ENCODE measurements around the gene GPR68. TPM values are rescaled to one million over a fixed set of nuclear protein-coding genes. Genes with fewer than 3 reads are reported as not detected.

GPR68 gene
- total and polyA plus RNA-seq, 2 experiments from 2014 or later, result 0.19 to 0.35 TPM

- Histone ChIP-seq H2AFZ (no peak overlapping the region), H3K36me3 (ENCODE audit: insufficient read depth) (peaks cover 10% of the 10 kb centered on the region; the same call in 1 of the 2 replicates), H3K4me2 (no peak overlapping the region), H3K9me2 (ENCODE audit: insufficient read depth) (no peaks in the 10 kb centered on the region), H3K4me3 (no peak overlapping the region), H3F3A (replicated peaks; ENCODE audit: low read depth) (no peaks in the 10 kb centered on the region), H3K27me3 (ENCODE audit: insufficient read depth) (no peaks in the 10 kb centered on the region), H3K79me2 (replicated peaks; ENCODE audit: insufficient read depth) (no peaks in the 10 kb centered on the region), H4K20me1 (replicated peaks; ENCODE audit: insufficient read depth) (no peaks in the 10 kb centered on the region), H3K27ac (ENCODE audit: low read depth) (no peak overlapping the region), H3K4me1 (ENCODE audit: insufficient read depth) (no peaks in the 10 kb centered on the region)
- H3K27ac Mint-ChIP-seq, result no peak overlapping the region
- H3K36me3 Mint-ChIP-seq (ENCODE audit: low read depth), result peaks cover 16% of the 10 kb centered on the region; the same call in 2 of the 3 replicates
- DNase-seq (ENCODE audit: low spot score) (no peak), ATAC-seq (no peak)
- TF ChIP-seq EZH2phosphoT487 (IDR thresholded peaks at IDR 0.05; ENCODE audit: unreplicated experiment) (no peak), NANOG (IDR thresholded peaks at IDR 0.05; ENCODE audit: borderline replicate concordance) (no peak), REST (IDR thresholded peaks at IDR 0.05; ENCODE audit: unreplicated experiment) (no peak), CREB1 (CRISPR knock-in tag; IDR thresholded peaks at IDR 0.05; ENCODE audit: low read depth) (no peak), ZNF331 (CRISPR knock-in tag; IDR thresholded peaks at IDR 0.05; ENCODE audit: low read depth) (no peak), ZNF462 (CRISPR knock-in tag; IDR thresholded peaks at IDR 0.05) (no peak), EZH2 (IDR thresholded peaks at IDR 0.05; ENCODE audit: low read depth, unreplicated experiment) (no peak), ETS1 (IDR thresholded peaks at IDR 0.05) (no peak), STAT1 (IDR thresholded peaks at IDR 0.05; ENCODE audit: unreplicated experiment) (no peak), JUNB (IDR thresholded peaks at IDR 0.05; ENCODE audit: unreplicated experiment) (no peak), ZNF114 (CRISPR knock-in tag; IDR thresholded peaks at IDR 0.05) (no peak), POLR2AphosphoS5 (IDR thresholded peaks at IDR 0.05; ENCODE audit: low read depth) (no peak)
- TF ChIP-seq, protein P1, sequence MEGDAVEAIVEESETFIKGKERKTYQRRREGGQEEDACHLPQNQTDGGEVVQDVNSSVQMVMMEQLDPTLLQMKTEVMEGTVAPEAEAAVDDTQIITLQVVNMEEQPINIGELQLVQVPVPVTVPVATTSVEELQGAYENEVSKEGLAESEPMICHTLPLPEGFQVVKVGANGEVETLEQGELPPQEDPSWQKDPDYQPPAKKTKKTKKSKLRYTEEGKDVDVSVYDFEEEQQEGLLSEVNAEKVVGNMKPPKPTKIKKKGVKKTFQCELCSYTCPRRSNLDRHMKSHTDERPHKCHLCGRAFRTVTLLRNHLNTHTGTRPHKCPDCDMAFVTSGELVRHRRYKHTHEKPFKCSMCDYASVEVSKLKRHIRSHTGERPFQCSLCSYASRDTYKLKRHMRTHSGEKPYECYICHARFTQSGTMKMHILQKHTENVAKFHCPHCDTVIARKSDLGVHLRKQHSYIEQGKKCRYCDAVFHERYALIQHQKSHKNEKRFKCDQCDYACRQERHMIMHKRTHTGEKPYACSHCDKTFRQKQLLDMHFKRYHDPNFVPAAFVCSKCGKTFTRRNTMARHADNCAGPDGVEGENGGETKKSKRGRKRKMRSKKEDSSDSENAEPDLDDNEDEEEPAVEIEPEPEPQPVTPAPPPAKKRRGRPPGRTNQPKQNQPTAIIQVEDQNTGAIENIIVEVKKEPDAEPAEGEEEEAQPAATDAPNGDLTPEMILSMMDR (conservative IDR thresholded peaks at IDR 0.05; ENCODE audit: low read depth in 2 of 2), result no peak
- no peak overlapping the region for H3K4me3 Mint-ChIP-seq
- no peaks in the 10 kb centered on the region for H3K9me3 Mint-ChIP-seq
- H3K27me3 Mint-ChIP-seq (ENCODE audit: insufficient read depth, low read depth, poor library complexity), result peaks cover 6% of the 10 kb centered on the region
- no peaks in the 10 kb centered on the region for H3K4me1 Mint-ChIP-seq
These were observed 48.6 kb downstream of the GPR68 start for GRCh38 chr14:91195881-91196280.

All from GM23338 (cell line).